PC-3 (cell line): ENCODE results near the gene AIMP1. TPM values are rescaled to one million over a fixed set of nuclear protein-coding genes. Genes with fewer than 3 reads are reported as not detected.
A peak's percentile ranks its signal among the peaks of the same experiment; 100 is the strongest.

Source experiments
- ATAC-seq: fragments of 200-7000 bp; cut with Tn5 transposase; 2 replicates; pipeline ENCODE4 v1.9.1; 2020; ENCODE audit warnings: mild to moderate bottlenecking, moderate library complexity
- BruUV-seq: library from RNA; stranded (reverse); fragments of 400-500 nt; replicated peaks from 2 replicates; lab custom pipeline; 2021; lab: Mats Ljungman, UMichigan
- CTCF ChIA-PET: fragments of 300-600 bp; sonication (Branson Sonifier 250); formaldehyde crosslinking; loops from one replicate; lab custom pipeline; 2022; ENCODE audit warnings: antibody characterized with exemption; lab: Charles Lee
- POLR2A ChIA-PET: fragments of 300-600 bp; sonication (Branson Sonifier 250); formaldehyde crosslinking; loops from one replicate; lab custom pipeline; 2022; ENCODE audit warnings: antibody characterized with exemption; ENCODE audit not compliant: unreplicated experiment; lab: Charles Lee
- DNase-seq: peaks from one replicate; pipeline ENCODE4 v3.0.0-alpha.2; 2015
- H2AFZ ChIP-seq: fragments of 300-600 bp; sonication (generic); 2 replicates; pipeline ENCODE4 v1.6.0; 2016; ENCODE audit warnings: antibody characterized with exemption, low read length
- H3F3A ChIP-seq: fragments of 300-600 bp; sonication (generic); one replicate; pipeline ENCODE4 v1.6.0; 2017; ENCODE audit warnings: antibody characterized with exemption, low read length, control low read depth, mild to moderate bottlenecking; ENCODE audit not compliant: unreplicated experiment
- H3K27ac ChIP-seq: fragments of 300-600 bp; sonication (generic); 2 replicates; pipeline ENCODE4 v1.5.1; 2016; ENCODE audit warnings: mild to moderate bottlenecking, low read length
- H3K27me3 ChIP-seq: fragments of 300-600 bp; sonication (generic); 2 replicates; pipeline ENCODE4 v1.6.1; 2016; ENCODE audit warnings: low read length, mixed read lengths
- H3K36me3 ChIP-seq: fragments of 300-600 bp; sonication (generic); 2 replicates; pipeline ENCODE4 v1.6.1; 2016; ENCODE audit warnings: low read depth, mixed run types, low read length, mixed read lengths
- H3K4me1 ChIP-seq: fragments of 300-600 bp; sonication (generic); 2 replicates; pipeline ENCODE4 v1.5.1; 2016; ENCODE audit warnings: low read length; ENCODE audit not compliant: insufficient read depth
- H3K4me2 ChIP-seq: fragments of 300-600 bp; sonication (generic); 2 replicates; pipeline ENCODE4 v1.6.0; 2016; ENCODE audit warnings: low read length
- H3K4me3 ChIP-seq: fragments of 300-600 bp; sonication (generic); 2 replicates; pipeline ENCODE4 v1.5.1; 2016; ENCODE audit warnings: mild to moderate bottlenecking, low read length, mixed read lengths
- H3K79me2 ChIP-seq: fragments of 300-600 bp; sonication (generic); 2 replicates; pipeline ENCODE4 v1.6.1; 2017; ENCODE audit warnings: low read length, mixed read lengths
- H3K9ac ChIP-seq: fragments of 300-600 bp; sonication (generic); 2 replicates; pipeline ENCODE4 v1.6.0; 2016; ENCODE audit warnings: mild to moderate bottlenecking, low read length
- H3K9me2 ChIP-seq: fragments of 300-600 bp; sonication (generic); replicated peaks from 2 replicates; pipeline ENCODE4 v1.6.1; 2016; ENCODE audit warnings: mixed run types, low read length, mixed read lengths
- H3K9me3 ChIP-seq: fragments of 300-600 bp; sonication (generic); 2 replicates; pipeline ENCODE4 v1.6.1; 2016; ENCODE audit warnings: low read length, mixed read lengths
- H4K20me1 ChIP-seq: fragments of 300-600 bp; sonication (generic); 2 replicates; pipeline ENCODE4 v1.6.1; 2016; ENCODE audit warnings: low read length, mixed read lengths
- CTCF ChIP-seq: fragments of 300-600 bp; sonication (generic); conservative IDR thresholded peaks from 2 replicates; pipeline ENCODE4 v1.5.1; 2017; ENCODE audit warnings: antibody characterized with exemption, low read depth, mild to moderate bottlenecking, low read length
- EZH2 ChIP-seq: fragments of 300-600 bp; sonication (generic); IDR thresholded peaks from one replicate; pipeline ENCODE4 v1.6.1; 2017; ENCODE audit warnings: antibody characterized with exemption, mild to moderate bottlenecking, low read length; ENCODE audit not compliant: unreplicated experiment
- EZH2phosphoT487 ChIP-seq: fragments of 300-600 bp; sonication (generic); IDR thresholded peaks from 2 replicates; pipeline ENCODE4 v1.6.1; 2018; ENCODE audit warnings: mild to moderate bottlenecking, antibody characterized with exemption, low read length, borderline replicate concordance
- intact Hi-C: fragments of 100-400 bp; cut with micrococcal nuclease; formaldehyde crosslinking; loops from 2 replicates; pipeline ENCODE4 v1.9.0; 2023
- total RNA-seq: library from RNA; depleted of rRNA; stranded (reverse); fragments of >200 nt; gene quantifications from 2 replicates; pipeline ENCODE4 v1.2.3, GENCODE V29; 2014

The AIMP1 gene
- total RNA-seq, 1 experiment from 2014 or later, result 15.9 TPM

GRCh38 chr4:106355193-106355592, 38.8 kb downstream of the AIMP1 start:
- H2AFZ ChIP-seq, result no peak overlapping the region
- no peak overlapping the region for H3K4me2 ChIP-seq
- TF ChIP-seq EZH2phosphoT487 (no peak), CTCF (no peak), EZH2 (no peak)
- DNase-seq (no peak), ATAC-seq (no peak)
- intact Hi-C loops, result no loop called here
- H3K79me2 ChIP-seq, result no peaks in the 10 kb centered on the region
- no peaks in the 10 kb centered on the region for H4K20me1 ChIP-seq
- H3K4me3 ChIP-seq, result no peak overlapping the region
- H3K9me3 ChIP-seq, result no peaks in the 10 kb centered on the region
- CTCF ChIA-PET, result no interaction called here
- BruUV-seq, result no TSS peak
- H3K9ac ChIP-seq, result no peak overlapping the region
- H3K27me3 ChIP-seq, result no peaks in the 10 kb centered on the region
- no peaks in the 10 kb centered on the region for H3K9me2 ChIP-seq
- no peaks in the 10 kb centered on the region for H3K36me3 ChIP-seq
- H3F3A ChIP-seq, result no peaks in the 10 kb centered on the region
- H3K4me1 ChIP-seq, result no peaks in the 10 kb centered on the region
- no peak overlapping the region for H3K27ac ChIP-seq
- POLR2A ChIA-PET, result no interaction called here

GRCh38 chr4:106358899-106359298, 42.5 kb downstream of the AIMP1 start:
- no peaks in the 10 kb centered on the region for H3K27me3 ChIP-seq
- POLR2A ChIA-PET, result no interaction called here
- H3K4me3 ChIP-seq, result no peak overlapping the region
- no peaks in the 10 kb centered on the region for H3K9me2 ChIP-seq
- no peak overlapping the region for H3K27ac ChIP-seq
- H3K4me2 ChIP-seq, result no peak overlapping the region
- TF ChIP-seq CTCF, result no peak
- TF ChIP-seq EZH2phosphoT487, result no peak
- no peak for TF ChIP-seq EZH2
- no peaks in the 10 kb centered on the region for H3F3A ChIP-seq
- H4K20me1 ChIP-seq, result no peaks in the 10 kb centered on the region
- no peak overlapping the region for H2AFZ ChIP-seq
- CTCF ChIA-PET, result no interaction called here
- no TSS peak for BruUV-seq
- H3K9ac ChIP-seq, result no peak overlapping the region
- H3K36me3 ChIP-seq, result no peaks in the 10 kb centered on the region
- no peaks in the 10 kb centered on the region for H3K9me3 ChIP-seq
- DNase-seq, result peak; percentile 13
- no peaks in the 10 kb centered on the region for H3K4me1 ChIP-seq
- no peak for ATAC-seq
- H3K79me2 ChIP-seq, result no peaks in the 10 kb centered on the region
- intact Hi-C loops, result no loop called here

- H3K9me2 ChIP-seq, result no peaks in the 10 kb centered on the region
- ATAC-seq, result no peak
- BruUV-seq, result no TSS peak
- POLR2A ChIA-PET, result no interaction called here
- H3K9me3 ChIP-seq, result no peaks in the 10 kb centered on the region
- intact Hi-C loops, result no loop called here
- H3K27ac ChIP-seq, result no peak overlapping the region
- peaks cover 8% of the 10 kb centered on the region for H3K4me1 ChIP-seq
- no peak for TF ChIP-seq EZH2phosphoT487
- no peak for TF ChIP-seq EZH2
- TF ChIP-seq CTCF, result no peak
- no peaks in the 10 kb centered on the region for H3F3A ChIP-seq
- H3K36me3 ChIP-seq, result no peaks in the 10 kb centered on the region
- no peak overlapping the region for H3K4me3 ChIP-seq
- H3K4me2 ChIP-seq, result no peak overlapping the region
- H3K9ac ChIP-seq, result no peak overlapping the region
- CTCF ChIA-PET, result no interaction called here
- no peaks in the 10 kb centered on the region for H4K20me1 ChIP-seq
- H3K79me2 ChIP-seq, result no peaks in the 10 kb centered on the region
- no peak for DNase-seq
- no peak overlapping the region for H2AFZ ChIP-seq
- no peaks in the 10 kb centered on the region for H3K27me3 ChIP-seq
These were observed 45.9 kb downstream of the AIMP1 start for GRCh38 chr4:106362086-106362825.
